Measurements from ENCODE around the gene KCND3.

DNA sequence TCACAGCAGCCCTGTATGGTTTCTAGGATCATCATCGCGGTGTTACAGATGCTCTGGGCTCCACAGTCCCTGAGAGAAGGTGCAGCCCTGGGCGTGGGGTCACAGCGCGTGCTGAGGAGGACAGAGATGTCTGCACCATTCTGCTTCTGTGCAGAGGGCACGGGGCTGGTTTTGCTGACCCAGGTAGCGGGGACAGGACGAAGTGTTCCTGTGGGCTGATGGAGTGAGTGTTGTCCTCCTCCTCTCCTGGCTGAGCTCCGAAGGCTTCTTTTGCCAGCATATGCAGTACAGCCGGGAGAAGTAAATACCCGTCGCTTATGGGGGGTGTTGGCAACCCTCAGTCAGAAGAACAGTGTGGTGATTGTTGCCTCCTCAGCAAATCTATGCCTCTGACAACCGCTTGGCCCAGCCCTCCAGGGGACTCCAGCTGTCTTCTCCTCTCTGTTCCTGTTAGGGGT, 132.2 kb downstream of the KCND3 start:
- TF ChIP-seq, protein P1, sequence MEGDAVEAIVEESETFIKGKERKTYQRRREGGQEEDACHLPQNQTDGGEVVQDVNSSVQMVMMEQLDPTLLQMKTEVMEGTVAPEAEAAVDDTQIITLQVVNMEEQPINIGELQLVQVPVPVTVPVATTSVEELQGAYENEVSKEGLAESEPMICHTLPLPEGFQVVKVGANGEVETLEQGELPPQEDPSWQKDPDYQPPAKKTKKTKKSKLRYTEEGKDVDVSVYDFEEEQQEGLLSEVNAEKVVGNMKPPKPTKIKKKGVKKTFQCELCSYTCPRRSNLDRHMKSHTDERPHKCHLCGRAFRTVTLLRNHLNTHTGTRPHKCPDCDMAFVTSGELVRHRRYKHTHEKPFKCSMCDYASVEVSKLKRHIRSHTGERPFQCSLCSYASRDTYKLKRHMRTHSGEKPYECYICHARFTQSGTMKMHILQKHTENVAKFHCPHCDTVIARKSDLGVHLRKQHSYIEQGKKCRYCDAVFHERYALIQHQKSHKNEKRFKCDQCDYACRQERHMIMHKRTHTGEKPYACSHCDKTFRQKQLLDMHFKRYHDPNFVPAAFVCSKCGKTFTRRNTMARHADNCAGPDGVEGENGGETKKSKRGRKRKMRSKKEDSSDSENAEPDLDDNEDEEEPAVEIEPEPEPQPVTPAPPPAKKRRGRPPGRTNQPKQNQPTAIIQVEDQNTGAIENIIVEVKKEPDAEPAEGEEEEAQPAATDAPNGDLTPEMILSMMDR (conservative IDR thresholded peaks at IDR 0.05; ENCODE audit: low read length), result no peak
- no peak for TF ChIP-seq EZH2phosphoT487 (IDR thresholded peaks at IDR 0.05; ENCODE audit: borderline replicate concordance)
